ENCODE measurements around the gene TET3. TPM values are rescaled to one million over a fixed set of nuclear protein-coding genes. Genes with fewer than 3 reads are reported as not detected.

TET3 gene
- polyA plus RNA-seq, 1 donor from 2014 or later: 18.2 TPM

GRCh38 chr2:74001781-74002504, 17.2 kb downstream of the TET3 start:
- H2AFZ ChIP-seq (ENCODE audit: low read depth, low read length): no peak overlapping the region
- H3F3A ChIP-seq (ENCODE audit: insufficient read depth, low read length, poor library complexity, severe bottlenecking): peaks cover 8% of the 10 kb centered on the region
- H3K79me2 ChIP-seq (replicated peaks; ENCODE audit: insufficient read depth, low read length): peaks cover 84% of the 10 kb centered on the region
- no peaks in the 10 kb centered on the region for H3K27me3 ChIP-seq (ENCODE audit: insufficient read depth, low read depth, low read length)
- TF ChIP-seq POLR2AphosphoS5 (IDR thresholded peaks at IDR 0.05) (no peak), REST (IDR thresholded peaks at IDR 0.05; ENCODE audit: borderline replicate concordance) (no peak), EP300 (conservative IDR thresholded peaks at IDR 0.05; ENCODE audit: poor library complexity, severe bottlenecking) (no peak), CTCF (IDR thresholded peaks at IDR 0.05; ENCODE audit: poor library complexity, severe bottlenecking) (no peak), RAD21 (conservative IDR thresholded peaks at IDR 0.05) (no peak), MXI1 (conservative IDR thresholded peaks at IDR 0.05; ENCODE audit: poor library complexity, severe bottlenecking) (no peak), EZH2 (IDR thresholded peaks at IDR 0.05; ENCODE audit: borderline replicate concordance, insufficient read depth, low read length, poor library complexity, severe bottlenecking) (no peak), TAF1 (IDR thresholded peaks at IDR 0.05; ENCODE audit: low read depth) (no peak)
- H3K9me2 ChIP-seq (ENCODE audit: insufficient read depth, low read length): no peaks in the 10 kb centered on the region
- H3K27ac ChIP-seq (ENCODE audit: low read length): peak overlapping the region; percentile 99
- no peaks in the 10 kb centered on the region for H3K36me3 ChIP-seq (ENCODE audit: insufficient read depth, low read length)
- H3K9ac ChIP-seq (ENCODE audit: low read length): peak overlapping the region; percentile 86
- H3K4me3 ChIP-seq (ENCODE audit: low read length): peak overlapping the region; percentile 73
- H3K9me3 ChIP-seq (ENCODE audit: low read length): no peaks in the 10 kb centered on the region
- peaks cover 19% of the 10 kb centered on the region for H4K20me1 ChIP-seq (ENCODE audit: insufficient read depth)
- peak overlapping the region; percentile 53 for H3K4me2 ChIP-seq (ENCODE audit: low read length)

- no peaks in the 10 kb centered on the region for H3K36me3 ChIP-seq (ENCODE audit: insufficient read depth, low read length)
- peak overlapping the region; percentile 73 for H3K4me3 ChIP-seq (ENCODE audit: low read length)
- TF ChIP-seq CTCF (IDR thresholded peaks at IDR 0.05; ENCODE audit: poor library complexity, severe bottlenecking): peak; percentile 33
- TF ChIP-seq RAD21 (conservative IDR thresholded peaks at IDR 0.05): peak; percentile 50
- TF ChIP-seq TAF1 (IDR thresholded peaks at IDR 0.05; ENCODE audit: low read depth): peak; percentile 70
- TF ChIP-seq MXI1 (conservative IDR thresholded peaks at IDR 0.05; ENCODE audit: poor library complexity, severe bottlenecking): peak; percentile 78
- peak; percentile 56 for TF ChIP-seq SMC3 (conservative IDR thresholded peaks at IDR 0.05; ENCODE audit: poor library complexity)
- peak; percentile 47 for TF ChIP-seq EP300 (conservative IDR thresholded peaks at IDR 0.05; ENCODE audit: poor library complexity, severe bottlenecking)
- peak; percentile 82 for TF ChIP-seq POLR2AphosphoS5 (IDR thresholded peaks at IDR 0.05)
- TF ChIP-seq EZH2 (IDR thresholded peaks at IDR 0.05; ENCODE audit: borderline replicate concordance, insufficient read depth, low read length, poor library complexity, severe bottlenecking): no peak
- peak; percentile 70 for TF ChIP-seq REST (IDR thresholded peaks at IDR 0.05; ENCODE audit: borderline replicate concordance)
- peaks cover 19% of the 10 kb centered on the region for H4K20me1 ChIP-seq (ENCODE audit: insufficient read depth)
- no peaks in the 10 kb centered on the region for H3K9me3 ChIP-seq (ENCODE audit: low read length)
- H3K9ac ChIP-seq (ENCODE audit: low read length): peak overlapping the region; percentile 86
- no peak overlapping the region for H2AFZ ChIP-seq (ENCODE audit: low read depth, low read length)
- no peaks in the 10 kb centered on the region for H3K9me2 ChIP-seq (ENCODE audit: insufficient read depth, low read length)
- peaks cover 5% of the 10 kb centered on the region for H3F3A ChIP-seq (ENCODE audit: insufficient read depth, low read length, poor library complexity, severe bottlenecking)
- H3K4me2 ChIP-seq (ENCODE audit: low read length): no peak overlapping the region
- H3K27me3 ChIP-seq (ENCODE audit: insufficient read depth, low read depth, low read length): no peaks in the 10 kb centered on the region
- H3K79me2 ChIP-seq (replicated peaks; ENCODE audit: insufficient read depth, low read length): peaks cover 84% of the 10 kb centered on the region
- peak overlapping the region; percentile 99 for H3K27ac ChIP-seq (ENCODE audit: low read length)
Observed at GRCh38 chr2:74002505-74003421, 18.1 kb downstream of the TET3 start.
